Measurements from ENCODE around the gene IL22RA2.

DNA sequence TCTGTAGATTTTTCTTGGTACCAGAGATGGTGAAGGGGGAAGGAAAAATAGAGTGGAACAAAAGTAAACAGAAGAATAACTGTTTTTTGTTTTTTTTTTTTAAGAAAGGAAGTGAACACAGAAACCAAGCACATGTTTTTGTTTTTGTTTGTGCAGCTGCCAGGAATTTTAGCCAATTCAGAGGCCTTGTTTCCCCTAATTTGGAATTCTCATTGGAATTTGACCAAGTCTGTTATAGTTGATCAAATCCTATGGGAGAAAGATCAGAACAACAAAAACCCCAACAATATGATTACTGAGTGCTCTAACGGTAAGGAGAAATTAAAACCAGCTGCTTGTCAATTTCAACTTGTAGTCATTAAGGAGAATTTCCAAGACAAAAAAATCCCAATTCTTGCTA, 18.2 kb upstream of the IL22RA2 start:
- no peak for TF ChIP-seq EZH2 (IDR thresholded peaks at IDR 0.05; ENCODE audit: borderline replicate concordance, low read length)
- TF ChIP-seq, protein P1, sequence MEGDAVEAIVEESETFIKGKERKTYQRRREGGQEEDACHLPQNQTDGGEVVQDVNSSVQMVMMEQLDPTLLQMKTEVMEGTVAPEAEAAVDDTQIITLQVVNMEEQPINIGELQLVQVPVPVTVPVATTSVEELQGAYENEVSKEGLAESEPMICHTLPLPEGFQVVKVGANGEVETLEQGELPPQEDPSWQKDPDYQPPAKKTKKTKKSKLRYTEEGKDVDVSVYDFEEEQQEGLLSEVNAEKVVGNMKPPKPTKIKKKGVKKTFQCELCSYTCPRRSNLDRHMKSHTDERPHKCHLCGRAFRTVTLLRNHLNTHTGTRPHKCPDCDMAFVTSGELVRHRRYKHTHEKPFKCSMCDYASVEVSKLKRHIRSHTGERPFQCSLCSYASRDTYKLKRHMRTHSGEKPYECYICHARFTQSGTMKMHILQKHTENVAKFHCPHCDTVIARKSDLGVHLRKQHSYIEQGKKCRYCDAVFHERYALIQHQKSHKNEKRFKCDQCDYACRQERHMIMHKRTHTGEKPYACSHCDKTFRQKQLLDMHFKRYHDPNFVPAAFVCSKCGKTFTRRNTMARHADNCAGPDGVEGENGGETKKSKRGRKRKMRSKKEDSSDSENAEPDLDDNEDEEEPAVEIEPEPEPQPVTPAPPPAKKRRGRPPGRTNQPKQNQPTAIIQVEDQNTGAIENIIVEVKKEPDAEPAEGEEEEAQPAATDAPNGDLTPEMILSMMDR (conservative IDR thresholded peaks at IDR 0.05 in 1 of 2, IDR thresholded peaks at IDR 0.05 in 1 of 2; ENCODE audit: extremely low read depth in 1 of 2, insufficient read depth in 1 of 2, low read depth in 1 of 2, low read length in 2 of 2), result no peak

Measured in mammary epithelial cell (primary cell).